Non-pigmented ciliary epithelial cell (primary cell): ENCODE results near the gene LRRC28.

Source experiments
- DNase-seq: peaks from one replicate; pipeline ENCODE4 v3.0.0-alpha.2; 2010; ENCODE audit warnings: low read depth

The LRRC28 gene

GRCh38 chr15:99305761-99306505 is 54.7 kb downstream of the LRRC28 start:
- peak; percentile 55 for DNase-seq

GRCh38 chr15:99306694-99307338 is 55.5 kb downstream of the LRRC28 start:
- DNase-seq: no peak

DNA sequence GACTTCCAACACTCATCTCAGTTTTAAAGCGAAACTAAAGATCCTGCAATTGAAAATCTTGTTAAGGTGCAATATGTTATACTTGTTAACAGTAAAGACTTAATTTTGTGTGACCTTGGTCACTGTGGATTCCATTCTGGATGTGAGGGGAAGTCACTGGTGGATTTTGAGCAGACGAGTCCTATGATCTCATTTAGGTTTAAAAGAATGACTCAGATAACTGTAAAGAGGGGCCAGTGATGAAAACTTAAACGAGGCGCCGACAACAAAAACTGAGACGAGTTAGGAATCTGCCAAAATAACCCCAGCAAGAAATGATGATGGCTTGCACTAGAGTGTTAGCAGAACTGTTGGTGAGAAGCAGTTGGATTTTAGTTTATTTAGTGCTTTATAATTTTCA is 56.5 kb downstream of the LRRC28 start:
- DNase-seq: no peak

- DNase-seq: no peak
Observed at GRCh38 chr15:99310745-99311144, 59.5 kb downstream of the LRRC28 start.

GRCh38 chr15:99312228-99312627 is 60.9 kb downstream of the LRRC28 start:
- DNase-seq: no peak

- DNase-seq: no peak
Observed at GRCh38 chr15:99312794-99313193, 61.5 kb downstream of the LRRC28 start.

DNA sequence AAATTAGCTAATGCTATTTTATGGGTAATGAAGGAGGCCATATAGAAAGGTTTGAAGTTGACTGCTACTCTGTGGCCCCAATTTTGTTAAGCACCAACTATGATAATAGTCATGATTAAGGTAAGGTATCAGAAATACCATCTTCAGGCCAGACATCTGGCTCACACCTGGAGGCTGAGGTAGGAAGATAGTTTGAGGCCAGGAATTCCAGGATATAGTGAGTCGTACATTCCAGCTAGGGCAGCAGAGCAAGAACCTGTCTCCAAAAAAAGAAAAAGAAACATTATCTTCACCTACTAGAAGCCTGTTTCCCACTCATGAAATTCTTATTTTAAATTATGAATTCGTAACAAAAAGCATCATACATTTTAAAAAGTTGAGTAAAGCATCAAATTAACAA is 64.4 kb downstream of the LRRC28 start:
- no peak for DNase-seq

- DNase-seq: no peak
Observed at GRCh38 chr15:99320374-99321215, 69.3 kb downstream of the LRRC28 start.

DNA sequence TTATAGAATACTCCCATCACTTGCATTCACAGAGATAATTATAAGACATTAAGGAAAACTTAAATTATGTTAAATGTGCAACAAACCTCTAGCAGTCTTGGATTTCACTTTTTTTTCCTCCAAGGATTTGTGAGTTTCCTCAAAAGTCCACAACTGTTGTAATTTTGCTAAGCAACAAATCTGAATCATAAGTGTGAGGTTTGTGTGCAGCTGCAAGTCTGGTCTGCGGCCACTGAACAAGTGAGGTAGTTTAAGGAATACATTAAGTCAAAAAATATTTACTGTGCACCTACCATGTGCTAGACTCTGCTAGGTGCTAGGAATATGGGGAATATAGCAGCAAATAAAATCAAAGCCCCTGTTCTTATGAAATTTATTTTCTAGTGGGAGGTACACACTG is 70.2 kb downstream of the LRRC28 start:
- no peak for DNase-seq

DNA sequence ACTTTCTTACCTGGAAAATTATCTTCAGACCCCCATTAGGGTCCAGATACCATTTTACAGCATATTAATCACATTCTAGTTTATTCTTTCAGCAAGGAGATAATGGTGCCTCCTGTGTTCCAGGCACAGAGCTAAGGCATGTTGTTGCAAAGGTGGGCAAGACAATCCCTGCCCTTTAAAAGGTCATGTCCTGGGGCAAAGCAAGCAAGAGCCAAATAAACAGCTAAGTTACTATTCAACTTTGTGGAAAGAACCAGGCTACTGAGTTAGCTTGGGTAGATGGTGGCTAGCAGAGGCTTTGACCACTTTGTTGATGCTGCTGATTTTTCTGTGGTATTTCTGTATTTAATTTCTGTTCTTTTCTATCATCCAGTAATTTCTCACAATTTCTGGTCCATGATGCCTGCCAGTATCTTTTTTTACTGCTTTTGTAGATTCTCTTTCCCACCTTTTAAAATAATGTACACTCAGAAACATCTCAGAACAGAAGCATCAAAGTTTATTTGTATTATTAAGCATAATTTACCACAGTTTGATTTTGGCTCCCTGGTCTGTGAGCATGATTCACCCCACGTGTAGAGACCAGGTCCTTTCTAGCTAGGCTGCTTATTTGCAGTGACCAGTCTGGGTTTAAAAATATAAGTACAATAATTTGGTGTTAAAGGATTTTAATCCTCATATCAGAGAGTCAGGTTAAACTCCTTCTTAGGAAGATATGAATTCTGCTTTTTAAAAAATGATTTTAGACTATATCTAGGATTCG is 71.5 kb downstream of the LRRC28 start:
- DNase-seq: no peak

- DNase-seq: peak; percentile 83
Observed at GRCh38 chr15:99324082-99324620, 72.9 kb downstream of the LRRC28 start.

- DNase-seq: no peak
Observed at GRCh38 chr15:99324700-99325099, 73.4 kb downstream of the LRRC28 start.

DNA sequence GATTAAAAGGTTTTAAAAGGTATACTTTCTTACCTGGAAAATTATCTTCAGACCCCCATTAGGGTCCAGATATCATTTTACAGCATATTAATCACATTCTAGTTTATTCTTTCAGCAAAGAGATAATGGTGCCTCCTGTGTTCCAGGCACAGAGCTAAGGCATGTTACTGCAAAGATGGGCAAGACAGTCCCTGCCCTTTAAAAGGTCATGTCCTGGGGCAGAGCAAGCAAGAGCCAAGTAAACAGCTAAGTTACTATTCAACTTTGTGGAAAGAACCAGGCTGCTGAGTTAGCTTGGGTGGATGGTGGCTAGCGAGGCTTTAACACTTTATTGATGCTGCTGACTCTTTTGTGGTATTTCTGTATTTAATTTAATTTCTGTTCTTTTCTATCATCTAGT is 75.0 kb downstream of the LRRC28 start:
- no peak for DNase-seq

GRCh38 chr15:99328106-99329072 is 77.1 kb downstream of the LRRC28 start:
- no peak for DNase-seq

- no peak for DNase-seq
Observed at GRCh38 chr15:99331381-99331780, 80.1 kb downstream of the LRRC28 start.

- DNase-seq: no peak
Observed at GRCh38 chr15:99333413-99333812, 82.1 kb downstream of the LRRC28 start.

DNA sequence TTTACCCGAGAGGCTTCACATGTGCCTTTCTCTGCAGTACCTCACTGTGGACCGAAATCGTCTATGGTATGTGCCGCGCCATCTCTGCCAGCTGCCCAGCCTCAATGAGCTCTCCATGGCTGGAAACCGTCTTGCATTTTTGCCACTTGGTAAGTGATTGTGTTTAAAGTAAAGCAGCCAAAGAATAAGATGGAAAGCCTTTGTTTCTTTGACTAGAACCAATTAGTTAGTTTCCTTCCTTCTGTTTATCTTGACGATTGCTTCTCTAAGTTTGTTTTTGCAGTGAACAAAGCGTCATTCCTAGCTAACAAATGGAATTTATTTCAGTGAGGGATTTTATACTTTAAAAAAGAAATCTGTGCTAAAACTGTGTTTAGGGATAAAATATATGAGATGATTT is 82.7 kb downstream of the LRRC28 start:
- DNase-seq: no peak

DNA sequence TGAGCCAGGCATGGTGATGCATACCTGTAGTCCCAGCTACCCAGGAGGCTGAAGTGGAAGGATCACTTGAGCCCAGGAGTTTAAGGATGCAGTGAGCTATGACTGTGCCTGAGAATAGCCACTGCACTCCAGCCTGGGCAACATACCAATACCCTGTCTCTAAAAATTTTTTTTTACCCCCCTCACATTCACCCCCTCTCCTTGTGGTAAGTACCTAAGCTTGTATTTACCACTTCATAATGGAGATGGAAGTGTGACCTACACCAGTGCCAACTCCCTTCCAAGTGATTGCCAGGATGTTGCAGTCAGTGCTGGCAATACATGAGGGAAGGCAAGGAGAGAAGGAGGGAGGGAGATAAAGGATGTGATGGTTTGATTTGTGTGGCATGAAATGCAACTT is 84.2 kb downstream of the LRRC28 start:
- no peak for DNase-seq

- no peak for DNase-seq
Observed at GRCh38 chr15:99336794-99337193, 85.5 kb downstream of the LRRC28 start.

GRCh38 chr15:99340347-99340746 is 89.1 kb downstream of the LRRC28 start:
- DNase-seq: no peak

- no peak for DNase-seq
Observed at GRCh38 chr15:99341786-99342185, 90.5 kb downstream of the LRRC28 start.
